ENCODE results near the gene MRPS23. TPM values are rescaled to one million over a fixed set of nuclear protein-coding genes. Genes with fewer than 3 reads are reported as not detected.

MRPS23 gene
- total and polyA plus RNA-seq, 2 of the 13 experiments (the other 11 are each of a cell fraction or from before 2014, with no cell fraction given), result 63.2 to 181 TPM

DNA sequence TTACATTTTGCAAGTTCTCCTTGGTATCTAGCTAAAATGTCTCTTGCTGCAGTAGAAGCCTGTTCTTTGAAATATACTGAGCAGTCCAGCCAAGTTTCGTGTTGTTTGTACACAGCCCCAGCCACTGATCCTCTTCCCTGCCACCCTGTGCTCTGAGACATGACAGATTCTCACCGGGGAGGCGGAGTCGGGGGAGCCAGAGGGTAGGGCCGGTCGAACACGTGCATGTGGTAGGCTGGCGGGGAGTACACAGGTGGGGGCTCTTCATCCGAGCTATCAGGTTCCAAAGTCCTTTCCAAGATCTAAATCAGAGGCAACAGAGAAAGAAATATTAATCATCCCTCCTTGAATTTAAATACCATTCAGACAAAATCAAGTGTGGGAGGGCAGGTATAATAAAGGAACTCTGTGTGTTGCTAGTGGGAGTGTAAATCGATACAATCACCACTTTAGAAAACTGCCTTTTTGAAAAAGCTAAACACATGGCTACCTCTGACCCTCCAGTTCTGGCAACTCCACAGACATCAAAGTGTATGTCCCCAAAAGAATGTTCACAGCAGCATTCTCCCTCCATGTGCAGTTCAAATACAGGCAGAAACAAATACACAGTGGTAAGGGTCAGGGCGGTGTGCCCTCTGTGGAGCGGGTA lies 29.7 kb upstream of the MRPS23 start (continued):
- TF ChIP-seq ZNF142 (CRISPR knock-in tag; IDR thresholded peaks at IDR 0.05), result no peak
- no peak for TF ChIP-seq KMT2A (CRISPR knock-in tag; IDR thresholded peaks at IDR 0.05)
- no peak for TF ChIP-seq ZNF577 (CRISPR knock-in tag; IDR thresholded peaks at IDR 0.05; ENCODE audit: borderline replicate concordance, low read depth)
- no peak for TF ChIP-seq RBAK (CRISPR knock-in tag; IDR thresholded peaks at IDR 0.05)
- no peak for TF ChIP-seq ZNF30 (CRISPR knock-in tag; IDR thresholded peaks at IDR 0.05)
- no peak for TF ChIP-seq ZNF777 (CRISPR knock-in tag; IDR thresholded peaks at IDR 0.05)
- TF ChIP-seq ZNF564 (CRISPR knock-in tag; IDR thresholded peaks at IDR 0.05), result no peak
- TF ChIP-seq BCL3 (CRISPR knock-in tag; IDR thresholded peaks at IDR 0.05), result no peak; the same call in 1 of the 2 replicates
- no peak for TF ChIP-seq ZIK1 (CRISPR knock-in tag; IDR thresholded peaks at IDR 0.05; ENCODE audit: borderline replicate concordance, low read depth)
- no peak for TF ChIP-seq ZNF225 (CRISPR knock-in tag; IDR thresholded peaks at IDR 0.05)
- TF ChIP-seq ZEB1 (IDR thresholded peaks at IDR 0.05; ENCODE audit: insufficient replicate concordance, low read depth), result no peak
- no peak for TF ChIP-seq ZHX2 (IDR thresholded peaks at IDR 0.05; ENCODE audit: low read depth)
- TF ChIP-seq ZHX2 (CRISPR knock-in tag; IDR thresholded peaks at IDR 0.05; ENCODE audit: borderline replicate concordance), result no peak
- TF ChIP-seq POLR2AphosphoS2 (IDR thresholded peaks at IDR 0.05; ENCODE audit: low read depth, low read length), result no peak
- TF ChIP-seq NCOA1 (CRISPR knock-in tag; IDR thresholded peaks at IDR 0.05), result no peak
- TF ChIP-seq ATF1 (CRISPR knock-in tag; IDR thresholded peaks at IDR 0.05), result no peak

Measured in HepG2 (cell line).